ENCODE results near the gene APBA2.

DNA sequence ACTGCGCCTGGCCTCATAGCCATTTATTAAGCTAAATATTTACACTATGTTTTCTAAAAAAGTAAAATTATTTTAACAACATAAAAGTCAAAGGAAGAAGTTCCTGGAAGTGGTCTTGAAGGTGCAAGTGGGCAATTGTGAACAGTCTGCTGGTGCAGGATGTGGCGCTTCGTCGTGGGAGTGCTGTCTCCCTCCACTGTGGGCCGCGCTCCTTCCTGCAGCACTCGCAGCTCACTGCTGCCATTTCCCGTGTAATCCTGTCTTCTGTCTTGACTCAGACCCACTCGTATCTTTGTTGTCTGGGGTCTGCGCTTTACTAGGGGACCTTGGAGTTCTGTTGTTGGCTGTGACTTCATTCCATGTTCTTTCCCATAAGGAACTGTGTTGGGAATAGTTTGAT lies 56.3 kb downstream of the APBA2 start:
- TF ChIP-seq POLR2AphosphoS5 (IDR thresholded peaks at IDR 0.05), result no peak
- TF ChIP-seq CTCF (IDR thresholded peaks at IDR 0.05), result no peak

Measured in stomach (tissue), 4 donors.